Uterus (tissue), 4 donors: Measurements from ENCODE around the gene CEP250. TPM values are rescaled to one million over a fixed set of nuclear protein-coding genes. Genes with fewer than 3 reads are reported as not detected.
A peak's percentile ranks its signal among the peaks of the same experiment; 100 is the strongest.

Experiments used
- DNase-seq, 2 donors: peaks; one replicate each; pipeline ENCODE4 v3.0.0-alpha.2; 2019 to 2020
- H3K27ac ChIP-seq, 2 donors: fragments of 200-600 bp; sonication (generic); 1 replicate in 1 of 2; 2 replicates in 1 of 2; pipeline ENCODE4 v1.5.1; 2016 to 2018
- H3K27me3 ChIP-seq, 2 donors: fragments of 200-600 bp; sonication (generic); one replicate each; pipeline ENCODE4 v1.5.1; 2018 to 2019; ENCODE audit warnings: control low read depth in 1 of 2
- H3K36me3 ChIP-seq, 2 donors: fragments of 200-600 bp; sonication (generic); one replicate each; pipeline ENCODE4 v1.5.1; 2019; ENCODE audit warnings: control low read depth in 1 of 2
- H3K4me1 ChIP-seq, 2 donors: fragments of 200-600 bp; sonication (generic); one replicate each; pipeline ENCODE4 v1.5.1; 2018 to 2019; ENCODE audit warnings: control low read depth in 1 of 2
- H3K4me3 ChIP-seq, 2 donors: fragments of 200-600 bp; sonication (generic); 1 replicate in 1 of 2; 2 replicates in 1 of 2; pipeline ENCODE4 v1.5.1; 2018 to 2019; ENCODE audit warnings: mild to moderate bottlenecking in 1 of 2
- H3K9me3 ChIP-seq, 2 donors: fragments of 200-600 bp; sonication (generic); one replicate each; pipeline ENCODE4 v1.5.1; 2019; ENCODE audit warnings: control low read depth in 1 of 2
- CTCF ChIP-seq, 4 experiments: fragments of 200-600 bp in 2 of 4; fragments of 450-650 bp in 2 of 4; sonication (generic) in 2 of 4; IDR thresholded peaks; one replicate each; pipeline ENCODE4 v1.5.1; 2016 to 2019; ENCODE audit warnings: antibody characterized with exemption in 4 of 4, mild to moderate bottlenecking in 2 of 4, moderate library complexity in 1 of 4
- POLR2A ChIP-seq, 2 donors: fragments of 450-650 bp; IDR thresholded peaks; one replicate each; pipeline ENCODE4 v1.6.1; 2016; ENCODE audit warnings: antibody characterized with exemption in 2 of 2, mild to moderate bottlenecking in 1 of 2, moderate library complexity in 1 of 2
- intact Hi-C: fragments of 100-400 bp; cut with DNase I; formaldehyde crosslinking; loops from one replicate; pipeline ENCODE4 v1.15.1; 2023; ENCODE audit warnings: low total_unique reads
- total RNA-seq, 4 donors: library from RNA; depleted of rRNA in 3 of 4; stranded (reverse); fragments of >200 nt in 3 of 4; gene quantifications; one replicate each; pipeline versions ENCODE4 v1.1.0 to v1.2.4, GENCODE V29; 2014 to 2023
- donor health status: DM: yes; HTN: yes; CAD: no.

CEP250 gene
- total RNA-seq, 4 donors from 2014 or later: 9.2 to 44.2 (median 41.5) TPM

DNA sequence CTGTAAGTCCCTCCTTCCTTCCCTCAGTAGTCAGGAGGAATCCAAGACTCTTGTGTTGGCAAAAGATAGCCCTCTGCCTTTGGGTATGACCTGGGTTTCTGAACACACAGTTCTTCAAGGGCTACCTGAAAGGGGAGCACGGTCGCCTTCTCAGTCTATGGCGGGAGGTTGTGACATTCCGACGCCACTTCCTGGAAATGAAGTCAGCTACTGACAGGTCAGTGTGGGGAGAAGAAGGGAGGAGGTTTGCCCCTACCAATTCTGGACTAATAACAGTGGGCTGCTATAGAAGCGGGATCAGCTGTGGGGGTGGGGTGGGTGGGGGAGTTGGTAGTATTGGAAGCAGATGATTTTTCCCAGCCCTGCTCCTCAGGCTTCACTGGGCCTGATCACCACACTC is 11.5 kb downstream of the CEP250 start:
- H3K36me3 ChIP-seq: no peaks in the 10 kb centered on the region
- H3K27me3 ChIP-seq: no peaks in the 10 kb centered on the region
- intact Hi-C loops: no loop called here
- H3K4me3 ChIP-seq: no peak overlapping the region
- TF ChIP-seq CTCF (IDR thresholded peaks at IDR 0.05): no peak
- TF ChIP-seq POLR2A (IDR thresholded peaks at IDR 0.05): no peak
- no peaks in the 10 kb centered on the region for H3K9me3 ChIP-seq
- H3K4me1 ChIP-seq: no peaks in the 10 kb centered on the region
- peak overlapping the region; percentile 61 to 76 for H3K27ac ChIP-seq
- DNase-seq: no peak

DNA sequence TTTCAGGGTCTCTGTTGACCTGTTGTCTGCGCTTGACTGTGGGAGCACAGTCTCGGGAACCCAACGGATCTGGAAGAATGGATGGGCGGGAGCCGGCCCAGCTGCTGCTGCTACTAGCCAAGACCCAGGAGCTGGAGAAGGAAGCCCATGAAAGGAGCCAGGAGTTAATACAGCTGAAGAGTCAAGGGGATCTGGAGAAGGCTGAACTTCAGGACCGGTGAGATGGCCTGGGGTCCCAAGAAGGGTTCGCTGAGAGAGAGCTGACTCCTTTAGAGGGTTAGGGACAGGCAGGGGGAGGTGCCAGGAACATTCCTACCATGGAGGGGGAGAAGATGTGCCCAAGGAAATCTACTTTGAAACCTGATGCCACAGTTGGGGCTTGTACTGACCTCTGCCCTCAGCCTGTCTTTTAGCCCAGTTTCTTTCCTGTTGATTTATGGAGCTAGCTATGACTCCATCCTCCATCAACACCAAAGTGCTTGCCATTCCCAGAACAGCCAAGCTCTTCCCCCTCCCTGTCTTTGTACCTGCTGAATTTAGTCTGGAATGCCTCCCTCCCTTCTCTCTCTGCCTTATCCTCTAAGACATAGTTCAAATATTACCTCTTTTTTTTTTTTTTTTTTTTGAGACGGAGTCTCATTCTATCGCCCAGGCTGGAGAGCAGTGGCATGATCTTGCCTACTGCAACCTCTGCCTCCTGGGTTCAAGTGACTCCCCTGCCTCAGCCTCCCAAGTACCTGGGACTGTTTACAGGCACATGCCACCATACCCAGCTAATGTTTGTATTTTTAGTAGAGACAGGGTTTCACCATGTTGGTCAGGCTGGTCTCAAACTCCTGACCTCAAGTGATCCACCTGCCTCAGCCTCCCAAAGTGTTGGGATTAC is 12.2 kb downstream of the CEP250 start:
- intact Hi-C loops: no loop called here
- no peaks in the 10 kb centered on the region for H3K4me1 ChIP-seq
- TF ChIP-seq POLR2A (IDR thresholded peaks at IDR 0.05) (no peak), CTCF (IDR thresholded peaks at IDR 0.05) (no peak)
- no peak overlapping the region for H3K4me3 ChIP-seq
- no peaks in the 10 kb centered on the region for H3K36me3 ChIP-seq
- no peaks in the 10 kb centered on the region for H3K27me3 ChIP-seq
- H3K27ac ChIP-seq: peak overlapping the region; percentile 61 to 76
- no peaks in the 10 kb centered on the region for H3K9me3 ChIP-seq
- peak; percentile 65 to 72 for DNase-seq

GRCh38 chr20:35468671-35469334 is 13.4 kb downstream of the CEP250 start:
- no peaks in the 10 kb centered on the region for H3K9me3 ChIP-seq
- H3K4me3 ChIP-seq: no peak overlapping the region
- no peak for TF ChIP-seq POLR2A (IDR thresholded peaks at IDR 0.05)
- DNase-seq: no peak
- intact Hi-C loops: no loop called here
- peak overlapping the region in 1 of 2 donors; percentile 15 for H3K27ac ChIP-seq
- H3K36me3 ChIP-seq: no peaks in the 10 kb centered on the region
- H3K27me3 ChIP-seq: no peaks in the 10 kb centered on the region
- no peaks in the 10 kb centered on the region for H3K4me1 ChIP-seq

DNA sequence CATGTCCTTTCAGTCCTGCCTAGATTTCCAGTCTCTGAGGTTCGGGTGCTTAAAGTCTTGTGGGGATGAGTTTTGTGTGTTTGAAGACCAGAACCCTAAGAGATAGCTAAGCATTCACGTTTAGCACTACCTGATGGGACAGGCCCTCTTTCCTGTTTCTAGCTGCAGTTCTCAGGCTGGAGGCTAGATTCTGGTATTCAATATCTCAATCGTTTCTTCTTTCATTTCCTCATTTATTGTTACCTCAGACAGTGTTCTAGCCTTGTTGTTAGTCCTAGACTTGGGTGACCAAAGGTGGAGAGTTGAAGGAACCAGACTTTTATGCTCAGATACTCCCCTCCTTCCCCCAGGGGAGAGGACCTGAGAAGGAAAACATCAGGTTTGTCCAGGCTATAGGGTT is 16.8 kb downstream of the CEP250 start:
- TF ChIP-seq CTCF (IDR thresholded peaks at IDR 0.05) (no peak), POLR2A (IDR thresholded peaks at IDR 0.05) (no peak)
- no peaks in the 10 kb centered on the region for H3K4me1 ChIP-seq
- no peak overlapping the region for H3K27ac ChIP-seq
- no peaks in the 10 kb centered on the region for H3K27me3 ChIP-seq
- no peak overlapping the region for H3K4me3 ChIP-seq
- H3K36me3 ChIP-seq: no peaks in the 10 kb centered on the region
- intact Hi-C loops: no loop called here
- no peak for DNase-seq
- no peaks in the 10 kb centered on the region for H3K9me3 ChIP-seq

DNA sequence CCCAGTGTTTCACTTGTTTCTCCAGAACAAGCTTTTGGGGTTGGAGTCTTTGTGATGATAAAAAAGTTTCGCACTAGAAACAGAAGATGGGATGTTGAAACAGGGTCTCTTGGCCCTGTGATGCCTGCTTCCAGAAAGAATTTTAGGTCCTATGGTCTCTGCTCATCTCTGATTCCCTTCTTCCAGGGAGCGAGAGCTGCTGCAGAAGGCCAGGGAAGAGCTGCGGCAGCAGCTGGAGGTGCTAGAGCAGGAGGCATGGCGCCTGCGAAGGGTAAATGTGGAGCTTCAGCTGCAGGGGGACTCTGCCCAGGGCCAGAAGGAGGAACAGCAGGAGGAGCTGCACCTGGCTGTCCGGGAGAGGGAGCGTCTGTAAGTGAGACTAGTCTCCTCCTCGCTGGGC is 18.3 kb downstream of the CEP250 start:
- no peak for TF ChIP-seq POLR2A (IDR thresholded peaks at IDR 0.05)
- no peak for TF ChIP-seq CTCF (IDR thresholded peaks at IDR 0.05)
- no peak overlapping the region for H3K4me3 ChIP-seq
- DNase-seq: no peak
- H3K27me3 ChIP-seq: no peaks in the 10 kb centered on the region
- no peaks in the 10 kb centered on the region for H3K4me1 ChIP-seq
- no peaks in the 10 kb centered on the region for H3K36me3 ChIP-seq
- no peak overlapping the region for H3K27ac ChIP-seq
- intact Hi-C loops: no loop called here
- H3K9me3 ChIP-seq: no peaks in the 10 kb centered on the region
